ENCODE data around the gene PRSS33. TPM values are rescaled to one million over a fixed set of nuclear protein-coding genes. Genes with fewer than 3 reads are reported as not detected.

The PRSS33 gene
- polyA plus RNA-seq, 1 of the 3 experiments (the other 2 are of a cell fraction): not detected

GRCh38 chr16:2767891-2768290 is 19.5 kb downstream of the PRSS33 start:
- Histone ChIP-seq H3F3A (replicated peaks; ENCODE audit: insufficient read depth) (peaks cover 26% of the 10 kb centered on the region), H3K4me1 (ENCODE audit: control insufficient read depth in 1 of 2, insufficient read depth in 2 of 2, low read depth in 1 of 2, low read length in 1 of 2) (no peaks in the 10 kb centered on the region), H3K9me3 (no peaks in the 10 kb centered on the region), H4K20me1 (ENCODE audit: insufficient read depth) (peaks cover 86% of the 10 kb centered on the region), H3K9ac (no peak overlapping the region), H3K4me3 (ENCODE audit: low read depth in 2 of 2, low read length in 1 of 2) (no peak overlapping the region), H3K36me3 (replicated peaks in 1 of 2; ENCODE audit: control insufficient read depth in 1 of 2, insufficient read depth in 2 of 2, low read length in 1 of 2) (peaks cover 61 to 92% of the 10 kb centered on the region in 2 experiments), H3K27ac (ENCODE audit: low read depth in 2 of 2, low read length in 1 of 2) (no peak overlapping the region), H3K79me2 (ENCODE audit: insufficient read depth) (peaks cover 65% of the 10 kb centered on the region), H3K4me2 (no peak overlapping the region), H3K9me2 (no peaks in the 10 kb centered on the region), H3K27me3 (ENCODE audit: insufficient read depth) (no peaks in the 10 kb centered on the region), H2AFZ (ENCODE audit: low read depth) (no peak overlapping the region)
- no peak for DNase-seq
- POLR2A ChIA-PET: interaction anchor here (1.3 kb wide), 1 partner anchor 14 kb away, joined by 3 read pairs; no protein-coding TSS in a partner anchor
- CTCF ChIA-PET: interaction anchor here (0.6 to 1.3 kb wide), 3 partner anchors 9 to 838 kb away, joined by 3 to 4 read pairs (median 3); no protein-coding TSS in a partner anchor
- TF ChIP-seq, protein P1, sequence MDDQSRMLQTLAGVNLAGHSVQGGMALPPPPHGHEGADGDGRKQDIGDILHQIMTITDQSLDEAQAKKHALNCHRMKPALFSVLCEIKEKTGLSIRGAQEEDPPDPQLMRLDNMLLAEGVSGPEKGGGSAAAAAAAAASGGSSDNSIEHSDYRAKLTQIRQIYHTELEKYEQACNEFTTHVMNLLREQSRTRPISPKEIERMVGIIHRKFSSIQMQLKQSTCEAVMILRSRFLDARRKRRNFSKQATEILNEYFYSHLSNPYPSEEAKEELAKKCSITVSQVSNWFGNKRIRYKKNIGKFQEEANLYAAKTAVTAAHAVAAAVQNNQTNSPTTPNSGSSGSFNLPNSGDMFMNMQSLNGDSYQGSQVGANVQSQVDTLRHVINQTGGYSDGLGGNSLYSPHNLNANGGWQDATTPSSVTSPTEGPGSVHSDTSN (IDR thresholded peaks at IDR 0.05): no peak
- no peak for TF ChIP-seq RCOR1 (IDR thresholded peaks at IDR 0.05; ENCODE audit: low read length)
- no peak for TF ChIP-seq SMC3 (IDR thresholded peaks at IDR 0.05; ENCODE audit: low read depth, low read length)
- no peak for TF ChIP-seq USF1 (IDR thresholded peaks at IDR 0.05; ENCODE audit: borderline replicate concordance, low read depth)
- no peak for TF ChIP-seq REST (IDR thresholded peaks at IDR 0.05; ENCODE audit: low read depth, low read length)
- WGBS (ENCODE audit: low lambda C conversion rate): 87% methylated on average over 14 of the region's 14 CpGs

- Histone ChIP-seq H3K4me2 (no peak overlapping the region), H3K9me3 (no peaks in the 10 kb centered on the region), H3F3A (replicated peaks; ENCODE audit: insufficient read depth) (peaks cover 24% of the 10 kb centered on the region), H3K79me2 (ENCODE audit: insufficient read depth) (peaks cover 71% of the 10 kb centered on the region), H3K9ac (no peak overlapping the region), H3K27ac (ENCODE audit: low read depth in 2 of 2, low read length in 1 of 2) (peak overlapping the region in 1 of 2 experiments; percentile 2; a peak in 1 of 4 replicates), H2AFZ (ENCODE audit: low read depth) (no peak overlapping the region), H4K20me1 (ENCODE audit: insufficient read depth) (peaks cover 84% of the 10 kb centered on the region), H3K4me1 (ENCODE audit: control insufficient read depth in 1 of 2, insufficient read depth in 2 of 2, low read depth in 1 of 2, low read length in 1 of 2) (no peaks in the 10 kb centered on the region), H3K27me3 (ENCODE audit: insufficient read depth) (no peaks in the 10 kb centered on the region), H3K9me2 (no peaks in the 10 kb centered on the region), H3K36me3 (replicated peaks in 1 of 2; ENCODE audit: control insufficient read depth in 1 of 2, insufficient read depth in 2 of 2, low read length in 1 of 2) (peaks cover 68 to 99% of the 10 kb centered on the region in 2 experiments), H3K4me3 (ENCODE audit: low read depth in 2 of 2, low read length in 1 of 2) (no peak overlapping the region)
- ChIA-PET POLR2A (interaction anchor here (1.3 kb wide), 1 partner anchor 13 kb away, joined by 3 read pairs; no protein-coding TSS in a partner anchor), CTCF (interaction anchor here (1.3 kb wide), 1 partner anchor 8 kb away, joined by 3 read pairs; no protein-coding TSS in a partner anchor)
- no peak for TF ChIP-seq NRF1 (IDR thresholded peaks at IDR 0.05; ENCODE audit: low read depth, low read length)
- no peak for TF ChIP-seq YY1 (IDR thresholded peaks at IDR 0.05; ENCODE audit: low read depth)
- no peak for TF ChIP-seq GABPA (IDR thresholded peaks at IDR 0.05; ENCODE audit: low read depth)
- no peak for TF ChIP-seq MEF2A (IDR thresholded peaks at IDR 0.05; ENCODE audit: borderline replicate concordance, low read depth)
- TF ChIP-seq RCOR1 (IDR thresholded peaks at IDR 0.05; ENCODE audit: low read length): no peak
- no peak for TF ChIP-seq REST (IDR thresholded peaks at IDR 0.05; ENCODE audit: low read depth, low read length)
- no peak for TF ChIP-seq POLR2AphosphoS5 (IDR thresholded peaks at IDR 0.05; ENCODE audit: low read depth, low read length)
- no peak for TF ChIP-seq ELF1 (IDR thresholded peaks at IDR 0.05)
- TF ChIP-seq NFIC (IDR thresholded peaks at IDR 0.05; ENCODE audit: borderline replicate concordance): no peak
- TF ChIP-seq, protein P2, sequence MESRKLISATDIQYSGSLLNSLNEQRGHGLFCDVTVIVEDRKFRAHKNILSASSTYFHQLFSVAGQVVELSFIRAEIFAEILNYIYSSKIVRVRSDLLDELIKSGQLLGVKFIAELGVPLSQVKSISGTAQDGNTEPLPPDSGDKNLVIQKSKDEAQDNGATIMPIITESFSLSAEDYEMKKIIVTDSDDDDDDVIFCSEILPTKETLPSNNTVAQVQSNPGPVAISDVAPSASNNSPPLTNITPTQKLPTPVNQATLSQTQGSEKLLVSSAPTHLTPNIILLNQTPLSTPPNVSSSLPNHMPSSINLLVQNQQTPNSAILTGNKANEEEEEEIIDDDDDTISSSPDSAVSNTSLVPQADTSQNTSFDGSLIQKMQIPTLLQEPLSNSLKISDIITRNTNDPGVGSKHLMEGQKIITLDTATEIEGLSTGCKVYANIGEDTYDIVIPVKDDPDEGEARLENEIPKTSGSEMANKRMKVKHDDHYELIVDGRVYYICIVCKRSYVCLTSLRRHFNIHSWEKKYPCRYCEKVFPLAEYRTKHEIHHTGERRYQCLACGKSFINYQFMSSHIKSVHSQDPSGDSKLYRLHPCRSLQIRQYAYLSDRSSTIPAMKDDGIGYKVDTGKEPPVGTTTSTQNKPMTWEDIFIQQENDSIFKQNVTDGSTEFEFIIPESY (IDR thresholded peaks at IDR 0.05; ENCODE audit: borderline replicate concordance, low read depth): no peak
- TF ChIP-seq GATA2 (CRISPR knock-in tag; IDR thresholded peaks at IDR 0.05): no peak
- WGBS (ENCODE audit: low lambda C conversion rate): 98% methylated on average over 15 of the region's 19 CpGs
- DNase-seq: no peak
These were observed 20.1 kb downstream of the PRSS33 start for GRCh38 chr16:2767140-2767731.

Data from SK-N-SH (cell line).